K562 (cell line): ENCODE data around the gene GCSH. TPM values are rescaled to one million over a fixed set of nuclear protein-coding genes. Genes with fewer than 3 reads are reported as not detected.

Experiments used
- ATAC-seq: fragments of 200-7000 bp; cut with Tn5 transposase; 3 replicates; pipeline ENCODE4 v1.9.1; 2020; ENCODE audit warnings: moderate library complexity
- BruUV-seq: library from RNA; stranded (reverse); fragments of 400-500 nt; replicated peaks from 2 replicates; lab custom pipeline; 2021; lab: Mats Ljungman, UMichigan
- CTCF ChIA-PET: fragments of 300-600 bp; formaldehyde crosslinking; extraction: SDS; loops from one replicate; lab custom pipeline; 2021; ENCODE audit warnings: low intra/inter-chr PET ratio; lab: Yijun Ruan, JAX
- POLR2A ChIA-PET: fragments of 300-600, 350-650 bp; sonication (Branson Sonifier 250); formaldehyde crosslinking; extraction: SDS; loops from one replicate; lab custom pipeline; 2021; ENCODE audit warnings: antibody characterized with exemption, inconsistent platforms; lab: Yijun Ruan, JAX
- DNase-seq, 4 experiments: peaks; one replicate each; pipeline versions ENCODE4 v3.0.0 to v3.0.0-alpha.2; 2011 to 2018; ENCODE audit warnings: low spot score in 3 of 4, mixed read lengths in 3 of 4; ENCODE audit errors: extremely low read depth in 1 of 4
- FAIRE-seq: peaks from 2 replicates; lab custom pipeline; 2011; peaks lifted over from hg19 to GRCh38; lab: Jason Lieb, UNC
- H2AFZ ChIP-seq: 2 replicates; pipeline ENCODE4 v1.6.0; 2011; ENCODE audit warnings: low read depth, low read length, control low read depth, inconsistent platforms
- H3K27ac ChIP-seq: fragments of 200-600 bp; 3 replicates; pipeline ENCODE4 v1.8.0; 2011; ENCODE audit warnings: low read depth, mild to moderate bottlenecking, control low read depth, inconsistent platforms, low read length, moderate library complexity, mixed read lengths; ENCODE audit errors: extremely low read depth
- H3K27me3 ChIP-seq, 2 experiments: fragments of 300-600 bp in 1 of 2; 2 replicates in 1 of 2; 3 replicates in 1 of 2; pipeline versions ENCODE4 v1.6.0 to v1.8.0; 2011; ENCODE audit warnings: inconsistent platforms in 2 of 2, low read length in 2 of 2, mild to moderate bottlenecking in 1 of 2, mixed read lengths in 1 of 2, moderate library complexity in 1 of 2; ENCODE audit not compliant: control insufficient read depth in 2 of 2, insufficient read depth in 2 of 2
- H3K36me3 ChIP-seq: fragments of 300-600 bp; 3 replicates; pipeline ENCODE4 v1.8.0; 2011; ENCODE audit warnings: mild to moderate bottlenecking, low read length, inconsistent platforms; ENCODE audit not compliant: control insufficient read depth, insufficient read depth
- H3K4me1 ChIP-seq, 2 experiments: fragments of 200-600 bp in 1 of 2; replicated peaks in 1 of 2; 2 replicates in 1 of 2; 3 replicates in 1 of 2; pipeline versions ENCODE4 v1.5.1 to v1.8.0; 2011; ENCODE audit warnings: inconsistent platforms in 2 of 2, low read length in 2 of 2, mild to moderate bottlenecking in 1 of 2, mixed read lengths in 1 of 2, moderate library complexity in 1 of 2; ENCODE audit not compliant: control insufficient read depth in 2 of 2, insufficient read depth in 2 of 2
- H3K4me2 ChIP-seq: 2 replicates; pipeline ENCODE4 v1.6.1; 2011; ENCODE audit warnings: low read length, control low read depth, inconsistent platforms, mixed read lengths; ENCODE audit not compliant: insufficient read depth
- H3K4me3 ChIP-seq: fragments of 200-600 bp; sonication (generic), shearing (Covaris generic); 2 replicates; pipeline ENCODE4 v1.5.1; 2016; ENCODE audit warnings: control low read depth, inconsistent platforms
- H3K79me2 ChIP-seq: fragments of 200-600 bp; 3 replicates; pipeline ENCODE4 v1.8.0; 2011; ENCODE audit warnings: low read length, inconsistent platforms; ENCODE audit not compliant: control insufficient read depth, insufficient read depth
- H3K9ac ChIP-seq, 2 experiments: 2 replicates each; pipeline versions ENCODE4 v1.6.0 to v1.6.1; 2011; ENCODE audit warnings: low read depth in 2 of 2, low read length in 2 of 2, control low read depth in 1 of 2, inconsistent platforms in 1 of 2, mild to moderate bottlenecking in 1 of 2, mixed read lengths in 1 of 2; ENCODE audit not compliant: insufficient read depth in 1 of 2
- H3K9me1 ChIP-seq: one replicate; pipeline ENCODE4 v1.6.0; 2011; ENCODE audit warnings: inconsistent platforms, mild to moderate bottlenecking, low read length, moderate library complexity; ENCODE audit not compliant: control insufficient read depth, insufficient read depth
- H3K9me3 ChIP-seq: replicated peaks from 2 replicates; pipeline ENCODE4 v1.5.1; 2011; ENCODE audit warnings: low read depth, low read length, inconsistent platforms; ENCODE audit not compliant: control insufficient read depth, insufficient read depth
- H4K20me1 ChIP-seq: replicated peaks from 2 replicates; pipeline ENCODE4 v1.6.1; 2011; ENCODE audit warnings: low read length, inconsistent platforms, mixed read lengths; ENCODE audit not compliant: control insufficient read depth, insufficient read depth
- CBX1 ChIP-seq: sonication (generic); IDR thresholded peaks from 2 replicates; pipeline ENCODE4 v1.6.1; 2016; ENCODE audit warnings: antibody characterized with exemption, low read depth, mild to moderate bottlenecking
- ETV6 ChIP-seq, 3 experiments: fragments of 150-350 bp in 1 of 3; sonication (generic) in 1 of 3; formaldehyde crosslinking in 1 of 3; IDR thresholded peaks; 2 replicates each; pipeline versions ENCODE4 v1.6.1 to v1.8.0; 2014 to 2022; ENCODE audit warnings: borderline replicate concordance in 2 of 3, low read depth in 2 of 3, antibody characterized with exemption in 1 of 3, low read length in 1 of 3, mild to moderate bottlenecking in 1 of 3, missing genetic modification reagents in 1 of 3
- GABPB1 ChIP-seq: sonication (generic); formaldehyde crosslinking; IDR thresholded peaks from 2 replicates; pipeline ENCODE4 v1.8.0; 2022; ENCODE audit warnings: mild to moderate bottlenecking, missing genetic modification reagents
- RBM25 ChIP-seq: fragments of 200-400 bp; formaldehyde crosslinking; IDR thresholded peaks from 2 replicates; pipeline ENCODE4 v1.6.1; 2018; ENCODE audit warnings: low read length, low read depth, moderate library complexity; ENCODE audit not compliant: severe bottlenecking
- TCF15 ChIP-seq: fragments of 250-450 bp; sonication (Bioruptor Pico); IDR thresholded peaks from 2 replicates; pipeline ENCODE4 v1.8.0; 2022; ENCODE audit warnings: moderate library complexity, mild to moderate bottlenecking, inconsistent platforms
- THRA ChIP-seq: fragments of 450-650 bp; IDR thresholded peaks from 2 replicates; pipeline ENCODE4 v1.6.1; 2017; ENCODE audit warnings: mild to moderate bottlenecking, moderate library complexity
- USF1 ChIP-seq: sonication (generic); formaldehyde crosslinking; IDR thresholded peaks from 2 replicates; pipeline ENCODE4 v1.9.0; 2022; ENCODE audit warnings: mild to moderate bottlenecking, missing genetic modification reagents
- WGBS: fragments of 100-300 bp; shearing (Covaris generic); methylation state at CpG from one replicate; pipeline ENCODE4 v1.1.6; 2016; ENCODE audit warnings: low coverage, mixed read lengths; ENCODE audit not compliant: insufficient coverage; ENCODE audit errors: missing lambda C conversion rate; 5-methylcytosine and 5-hydroxymethylcytosine counted together
- in situ Hi-C: fragments of 300-500 bp; cut with MboI; formaldehyde crosslinking; loops from 4 replicates; pipeline ENCODE4 v1.15.0; 2018; ENCODE audit warnings: inconsistent platforms, mixed read lengths
- intact Hi-C: fragments of 100-400 bp; cut with micrococcal nuclease; formaldehyde crosslinking; loops from 2 replicates; pipeline ENCODE4 v1.14.2; 2022
- polyA plus RNA-seq, 8 experiments: library from polyadenylated mRNA; depleted of rRNA in 4 of 8; stranded (reverse) in 5 of 8; unstranded in 3 of 8; fragments of >200 nt; fragmentation: Nextera tagmentation in 2 of 8; fragmentation: Illumina TruSeq in 1 of 8; extraction: Ambion mirVana in 2 of 8; extraction: Trizol in 1 of 8; gene quantifications; 2 replicates each; pipeline versions ENCODE4 v1.2.1 to v1.2.3, GENCODE V29; 2011 to 2014; ENCODE audit warnings: inconsistent platforms in 1 of 8, missing spikeins in 1 of 8
- total RNA-seq, 7 experiments: library from RNA; depleted of rRNA in 6 of 7; stranded (reverse); fragments of >200 nt in 6 of 7; fragmentation: Illumina TruSeq in 2 of 7; extraction: Trizol in 2 of 7; gene quantifications; 2 replicates each; pipeline versions ENCODE4 v1.2.1 to v1.2.3, GENCODE V29; 2011 to 2021; ENCODE audit warnings: low replicate concordance in 1 of 7
- TF ChIP-seq, protein P1 (sequence below): sonication (generic); formaldehyde crosslinking; IDR thresholded peaks from 2 replicates; pipeline ENCODE4 v1.4.0; 2020; ENCODE audit warnings: mild to moderate bottlenecking, missing genetic modification reagents
- TF ChIP-seq, protein P2 (sequence below): fragments of 250-450 bp; sonication (Bioruptor Pico); IDR thresholded peaks from 2 replicates; pipeline ENCODE4 v1.8.0; 2021; ENCODE audit warnings: mild to moderate bottlenecking, moderate library complexity

GCSH gene
- total and polyA plus RNA-seq, 9 of the 15 experiments (the other 6 are each of a cell fraction or from before 2014, with no cell fraction given) = 35.0 to 121 (median 89.0) TPM

DNA sequence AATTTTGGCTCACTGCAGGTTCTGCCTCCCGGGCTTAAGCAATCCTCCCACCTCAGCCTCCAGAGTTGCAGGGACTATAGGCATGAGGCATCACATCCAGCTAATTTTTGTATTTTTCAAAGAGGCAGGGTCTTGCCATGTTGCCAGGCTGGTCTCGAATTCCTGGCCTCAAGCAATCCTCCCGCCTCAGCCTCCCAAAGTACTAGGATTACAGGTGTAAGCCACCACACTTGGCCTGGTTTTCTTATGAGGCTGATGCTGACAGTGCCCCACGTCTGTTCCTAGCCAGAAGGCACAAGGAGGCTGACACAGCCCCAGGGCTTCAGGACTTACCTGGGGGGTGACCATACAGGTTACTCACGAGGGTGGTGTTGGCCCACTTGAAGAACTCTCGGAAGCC lies 33.9 kb upstream of the GCSH start:
- ChIA-PET CTCF (no interaction called here), POLR2A (interaction anchor here (0.6 kb wide), 1 partner anchor 1835 kb away, joined by 3 read pairs; no protein-coding TSS in a partner anchor)

More for the DNA sequence above, 33.9 kb upstream of the GCSH start:
- BruUV-seq = no TSS peak
- Histone ChIP-seq H3K79me2 (no peaks in the 10 kb centered on the region), H3K9me3 (no peaks in the 10 kb centered on the region), H3K27ac (no peak overlapping the region), H3K4me2 (no peak overlapping the region), H4K20me1 (peaks cover 6% of the 10 kb centered on the region; the same call in 1 of the 2 replicates), H3K9ac (no peak overlapping the region), H3K27me3 (peaks cover 51 to 74% of the 10 kb centered on the region in 2 experiments), H3K9me1 (no peaks in the 10 kb centered on the region), H2AFZ (no peak overlapping the region), H3K4me1 (no peaks in the 10 kb centered on the region), H3K36me3 (no peaks in the 10 kb centered on the region), H3K4me3 (no peak overlapping the region)
- intact Hi-C loops (no loop called here), in situ Hi-C loops (no loop called here)
- DNase-seq (no peak), ATAC-seq (no peak), FAIRE-seq (no peak)
- 3% methylated on average over 6 of the region's 6 CpGs for WGBS
- no peak for TF ChIP-seq THRA
- TF ChIP-seq ETV6 (IDR thresholded peaks at IDR 0.05; ENCODE audit: borderline replicate concordance in 1 of 2, low read depth in 2 of 2, low read length in 1 of 2) = no peak
- no peak for TF ChIP-seq ETV6 (CRISPR knock-in tag; IDR thresholded peaks at IDR 0.05; ENCODE audit: borderline replicate concordance)
- TF ChIP-seq, protein P1, sequence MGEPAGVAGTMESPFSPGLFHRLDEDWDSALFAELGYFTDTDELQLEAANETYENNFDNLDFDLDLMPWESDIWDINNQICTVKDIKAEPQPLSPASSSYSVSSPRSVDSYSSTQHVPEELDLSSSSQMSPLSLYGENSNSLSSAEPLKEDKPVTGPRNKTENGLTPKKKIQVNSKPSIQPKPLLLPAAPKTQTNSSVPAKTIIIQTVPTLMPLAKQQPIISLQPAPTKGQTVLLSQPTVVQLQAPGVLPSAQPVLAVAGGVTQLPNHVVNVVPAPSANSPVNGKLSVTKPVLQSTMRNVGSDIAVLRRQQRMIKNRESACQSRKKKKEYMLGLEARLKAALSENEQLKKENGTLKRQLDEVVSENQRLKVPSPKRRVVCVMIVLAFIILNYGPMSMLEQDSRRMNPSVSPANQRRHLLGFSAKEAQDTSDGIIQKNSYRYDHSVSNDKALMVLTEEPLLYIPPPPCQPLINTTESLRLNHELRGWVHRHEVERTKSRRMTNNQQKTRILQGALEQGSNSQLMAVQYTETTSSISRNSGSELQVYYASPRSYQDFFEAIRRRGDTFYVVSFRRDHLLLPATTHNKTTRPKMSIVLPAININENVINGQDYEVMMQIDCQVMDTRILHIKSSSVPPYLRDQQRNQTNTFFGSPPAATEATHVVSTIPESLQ (CRISPR knock-in tag) = no peak
- no peak for TF ChIP-seq USF1 (CRISPR knock-in tag)
- no peak for TF ChIP-seq RBM25
- TF ChIP-seq GABPB1 (CRISPR knock-in tag) = no peak
- TF ChIP-seq, protein P2, sequence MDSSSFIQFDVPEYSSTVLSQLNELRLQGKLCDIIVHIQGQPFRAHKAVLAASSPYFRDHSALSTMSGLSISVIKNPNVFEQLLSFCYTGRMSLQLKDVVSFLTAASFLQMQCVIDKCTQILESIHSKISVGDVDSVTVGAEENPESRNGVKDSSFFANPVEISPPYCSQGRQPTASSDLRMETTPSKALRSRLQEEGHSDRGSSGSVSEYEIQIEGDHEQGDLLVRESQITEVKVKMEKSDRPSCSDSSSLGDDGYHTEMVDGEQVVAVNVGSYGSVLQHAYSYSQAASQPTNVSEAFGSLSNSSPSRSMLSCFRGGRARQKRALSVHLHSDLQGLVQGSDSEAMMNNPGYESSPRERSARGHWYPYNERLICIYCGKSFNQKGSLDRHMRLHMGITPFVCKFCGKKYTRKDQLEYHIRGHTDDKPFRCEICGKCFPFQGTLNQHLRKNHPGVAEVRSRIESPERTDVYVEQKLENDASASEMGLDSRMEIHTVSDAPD = no peak
- TF ChIP-seq CBX1 = no peak
- no peak for TF ChIP-seq TCF15 (CRISPR knock-in tag)
